Measurements from ENCODE around the gene RYK.
A peak's percentile ranks its signal among the peaks of the same experiment; 100 is the strongest.
"Not testable (repeated sequence)": the region's sequence is repeated elsewhere in the genome, so short reads cannot be mapped to it uniquely, and the experiment has no call there.

RYK gene

DNA sequence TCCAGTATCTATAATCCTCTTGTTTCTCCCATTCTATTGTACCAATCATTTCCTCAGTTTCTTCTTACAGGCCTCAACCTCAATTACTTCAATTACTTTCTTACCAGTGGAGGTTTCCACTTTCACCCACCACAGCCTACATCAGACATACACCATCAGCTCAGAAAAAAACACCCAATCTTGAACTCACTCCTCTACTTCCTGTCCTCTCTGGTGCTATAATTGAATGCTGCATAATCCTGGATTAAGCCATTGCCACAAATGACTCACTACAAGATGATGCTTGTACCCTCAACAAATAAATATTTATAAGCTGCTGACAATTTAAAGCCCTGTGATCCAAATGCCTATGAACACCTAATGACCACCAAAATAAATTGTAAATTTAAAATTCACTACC lies 18.5 kb downstream of the RYK start:
- DNase-seq: no peak
- H3K36me3 ChIP-seq (ENCODE audit: control insufficient read depth, insufficient read depth, low read length): no peaks in the 10 kb centered on the region

DNA sequence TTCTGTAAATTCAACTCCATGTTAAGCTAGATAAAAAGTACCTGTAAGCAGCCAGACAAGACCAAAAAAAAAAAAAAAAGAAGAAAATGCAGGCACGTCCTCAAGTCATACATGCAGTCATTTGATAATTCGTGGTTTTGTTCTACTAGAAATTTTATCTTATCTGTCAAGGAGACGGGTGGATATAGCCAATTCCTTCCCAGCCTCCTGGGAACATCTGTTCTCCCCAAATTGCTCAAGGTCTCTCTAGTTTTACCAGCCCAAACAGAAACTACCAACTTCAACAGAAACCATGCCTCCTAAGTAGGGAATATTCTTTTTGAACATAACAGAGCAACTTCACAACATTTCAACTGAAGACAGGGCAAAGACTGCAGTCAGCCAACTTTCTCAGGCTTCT lies 19.5 kb downstream of the RYK start:
- Histone ChIP-seq H3K27me3 (ENCODE audit: insufficient read depth, low read length, poor library complexity) (no peaks in the 10 kb centered on the region), H3K4me2 (ENCODE audit: low read length) (no peak overlapping the region), H3K79me1 (ENCODE audit: low read length) (peaks cover 12% of the 10 kb centered on the region), H4K8ac (ENCODE audit: low read depth, low read length) (no peak overlapping the region), H3K4ac (ENCODE audit: low read depth, low read length) (no peak overlapping the region), H3K18ac (ENCODE audit: low read length) (peak overlapping the region; percentile 32), H2BK120ac (ENCODE audit: low read depth, low read length) (no peak overlapping the region), H4K5ac (ENCODE audit: low read length) (no peak overlapping the region), H2AK5ac (ENCODE audit: low read length) (no peak overlapping the region), H3K9ac (ENCODE audit: low read length) (no peak overlapping the region), H3K4me1 (ENCODE audit: control insufficient read depth, low read depth, low read length) (peaks cover 6% of the 10 kb centered on the region), H2BK5ac (ENCODE audit: low read length) (no peak overlapping the region), H3K27ac (ENCODE audit: low read depth, low read length) (no peak overlapping the region), H3K79me2 (ENCODE audit: control insufficient read depth, insufficient read depth, low read length) (peaks cover 54% of the 10 kb centered on the region), H3K36me3 (ENCODE audit: control insufficient read depth, insufficient read depth, low read length) (no peaks in the 10 kb centered on the region), H3K23ac (ENCODE audit: low read length) (no peak overlapping the region), H3K4me3 (ENCODE audit: low read length) (no peak overlapping the region), H2BK15ac (replicated peaks; ENCODE audit: low read depth) (no peak overlapping the region), H3K56ac (ENCODE audit: low read length) (no peak overlapping the region)
- whole genome bisulfite sequencing (ENCODE audit: extremely low coverage, insufficient coverage, low lambda C conversion rate): no CpG with 5 or more reads among the region's 3 CpGs
- no peak for DNase-seq

More for the DNA sequence above, 18.5 kb downstream of the RYK start:
- H4K8ac ChIP-seq (ENCODE audit: low read depth, low read length): no peak overlapping the region
- no peak overlapping the region for H3K56ac ChIP-seq (ENCODE audit: low read length)
- peaks cover 59% of the 10 kb centered on the region for H3K79me2 ChIP-seq (ENCODE audit: control insufficient read depth, insufficient read depth, low read length)
- no peak overlapping the region for H2AK5ac ChIP-seq (ENCODE audit: low read length)
- no peaks in the 10 kb centered on the region for H3K27me3 ChIP-seq (ENCODE audit: insufficient read depth, low read length, poor library complexity)
- H3K4me2 ChIP-seq (ENCODE audit: low read length): no peak overlapping the region
- H3K4me1 ChIP-seq (ENCODE audit: control insufficient read depth, low read depth, low read length): peaks cover 6% of the 10 kb centered on the region
- no peak overlapping the region for H4K5ac ChIP-seq (ENCODE audit: low read length)
- no peak overlapping the region for H2BK120ac ChIP-seq (ENCODE audit: low read depth, low read length)
- H2BK5ac ChIP-seq (ENCODE audit: low read length): no peak overlapping the region
- no peak overlapping the region for H3K18ac ChIP-seq (ENCODE audit: low read length)
- H2BK15ac ChIP-seq (replicated peaks; ENCODE audit: low read depth): no peak overlapping the region
- H3K27ac ChIP-seq (ENCODE audit: low read depth, low read length): no peak overlapping the region
- no peak overlapping the region for H3K9ac ChIP-seq (ENCODE audit: low read length)
- H3K4me3 ChIP-seq (ENCODE audit: low read length): no peak overlapping the region
- H3K23ac ChIP-seq (ENCODE audit: low read length): no peak overlapping the region
- no peak overlapping the region for H3K4ac ChIP-seq (ENCODE audit: low read depth, low read length)
- peaks cover 12% of the 10 kb centered on the region for H3K79me1 ChIP-seq (ENCODE audit: low read length)

DNA sequence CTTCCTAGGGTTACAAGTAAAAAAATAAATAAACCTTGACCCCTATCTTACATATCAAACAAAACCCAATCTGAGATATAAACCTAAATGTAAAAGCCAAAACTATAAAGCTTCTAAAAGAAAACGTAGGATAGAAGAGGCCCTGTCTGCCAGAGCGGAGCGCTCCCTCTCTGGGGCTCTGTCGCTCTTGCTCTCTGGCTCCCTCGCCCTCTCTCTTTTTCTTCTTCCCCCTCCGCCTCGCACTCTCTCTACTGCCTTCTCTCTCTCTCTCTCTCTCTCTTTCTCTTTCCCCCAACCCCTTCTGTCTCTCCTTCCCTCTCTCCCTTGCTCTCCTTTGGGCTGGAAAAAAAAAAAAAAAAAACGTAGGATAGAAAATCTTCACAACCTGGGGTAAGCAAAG lies 21.6 kb downstream of the RYK start:
- H2BK5ac ChIP-seq (ENCODE audit: low read length): no peak overlapping the region
- no peaks in the 10 kb centered on the region for H3K27me3 ChIP-seq (ENCODE audit: insufficient read depth, low read length, poor library complexity)
- no peak overlapping the region for H3K4me2 ChIP-seq (ENCODE audit: low read length)
- H2BK15ac ChIP-seq (replicated peaks; ENCODE audit: low read depth): no peak overlapping the region
- no peak overlapping the region for H3K56ac ChIP-seq (ENCODE audit: low read length)
- peaks cover 10% of the 10 kb centered on the region for H3K79me1 ChIP-seq (ENCODE audit: low read length)
- peaks cover 51% of the 10 kb centered on the region for H3K79me2 ChIP-seq (ENCODE audit: control insufficient read depth, insufficient read depth, low read length)
- peaks cover 3% of the 10 kb centered on the region for H3K4me1 ChIP-seq (ENCODE audit: control insufficient read depth, low read depth, low read length)
- H4K5ac ChIP-seq (ENCODE audit: low read length): no peak overlapping the region
- no peak overlapping the region for H3K23ac ChIP-seq (ENCODE audit: low read length)
- H2AK5ac ChIP-seq (ENCODE audit: low read length): no peak overlapping the region
- H3K4ac ChIP-seq (ENCODE audit: low read depth, low read length): no peak overlapping the region
- H3K9ac ChIP-seq (ENCODE audit: low read length): no peak overlapping the region
- no peak overlapping the region for H3K27ac ChIP-seq (ENCODE audit: low read depth, low read length)
- no peaks in the 10 kb centered on the region for H3K36me3 ChIP-seq (ENCODE audit: control insufficient read depth, insufficient read depth, low read length)
- no peak overlapping the region for H2BK120ac ChIP-seq (ENCODE audit: low read depth, low read length)
- no peak overlapping the region for H4K8ac ChIP-seq (ENCODE audit: low read depth, low read length)
- WGBS (ENCODE audit: extremely low coverage, insufficient coverage, low lambda C conversion rate): no CpG with 5 or more reads among the region's 8 CpGs
- peak; percentile 77 for DNase-seq
- H3K18ac ChIP-seq (ENCODE audit: low read length): no peak overlapping the region
- no peak overlapping the region for H3K4me3 ChIP-seq (ENCODE audit: low read length)

DNA sequence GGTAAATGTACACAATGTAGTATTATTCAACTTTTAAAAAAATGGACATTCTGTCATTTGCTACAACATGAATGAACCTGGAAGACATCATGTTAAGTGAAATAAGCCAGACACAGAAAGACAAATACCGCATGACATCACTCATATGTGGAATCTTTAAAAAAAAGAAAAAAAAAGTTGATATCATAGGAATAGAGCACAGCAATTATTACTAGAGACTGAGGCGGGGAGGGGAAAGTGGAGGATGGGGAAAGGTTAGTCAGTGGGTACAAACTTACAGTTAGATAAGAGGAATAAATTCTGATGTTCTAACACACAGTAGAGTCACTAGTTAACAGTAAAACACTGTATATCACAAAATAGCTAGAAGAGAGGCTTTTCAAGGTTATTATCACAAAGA lies 22.2 kb downstream of the RYK start:
- no CpG with 5 or more reads among the region's 2 CpGs for WGBS (ENCODE audit: extremely low coverage, insufficient coverage, low lambda C conversion rate)
- peaks cover 56% of the 10 kb centered on the region for H3K79me2 ChIP-seq (ENCODE audit: control insufficient read depth, insufficient read depth, low read length)
- H2BK120ac ChIP-seq (ENCODE audit: low read depth, low read length): no peak overlapping the region
- H3K36me3 ChIP-seq (ENCODE audit: control insufficient read depth, insufficient read depth, low read length): no peaks in the 10 kb centered on the region
- no peak overlapping the region for H3K56ac ChIP-seq (ENCODE audit: low read length)
- H3K4me1 ChIP-seq (ENCODE audit: control insufficient read depth, low read depth, low read length): peaks cover 3% of the 10 kb centered on the region
- H3K4me2 ChIP-seq (ENCODE audit: low read length): no peak overlapping the region
- H3K18ac ChIP-seq (ENCODE audit: low read length): no peak overlapping the region
- no peak overlapping the region for H3K4me3 ChIP-seq (ENCODE audit: low read length)
- DNase-seq: no peak
- no peak overlapping the region for H3K4ac ChIP-seq (ENCODE audit: low read depth, low read length)
- H2BK5ac ChIP-seq (ENCODE audit: low read length): no peak overlapping the region
- H3K9ac ChIP-seq (ENCODE audit: low read length): no peak overlapping the region
- no peak overlapping the region for H2BK15ac ChIP-seq (replicated peaks; ENCODE audit: low read depth)
- no peak overlapping the region for H3K27ac ChIP-seq (ENCODE audit: low read depth, low read length)
- no peak overlapping the region for H4K8ac ChIP-seq (ENCODE audit: low read depth, low read length)
- no peaks in the 10 kb centered on the region for H3K27me3 ChIP-seq (ENCODE audit: insufficient read depth, low read length, poor library complexity)
- H2AK5ac ChIP-seq (ENCODE audit: low read length): no peak overlapping the region
- no peak overlapping the region for H4K5ac ChIP-seq (ENCODE audit: low read length)
- no peak overlapping the region for H3K23ac ChIP-seq (ENCODE audit: low read length)
- H3K79me1 ChIP-seq (ENCODE audit: low read length): peaks cover 12% of the 10 kb centered on the region

DNA sequence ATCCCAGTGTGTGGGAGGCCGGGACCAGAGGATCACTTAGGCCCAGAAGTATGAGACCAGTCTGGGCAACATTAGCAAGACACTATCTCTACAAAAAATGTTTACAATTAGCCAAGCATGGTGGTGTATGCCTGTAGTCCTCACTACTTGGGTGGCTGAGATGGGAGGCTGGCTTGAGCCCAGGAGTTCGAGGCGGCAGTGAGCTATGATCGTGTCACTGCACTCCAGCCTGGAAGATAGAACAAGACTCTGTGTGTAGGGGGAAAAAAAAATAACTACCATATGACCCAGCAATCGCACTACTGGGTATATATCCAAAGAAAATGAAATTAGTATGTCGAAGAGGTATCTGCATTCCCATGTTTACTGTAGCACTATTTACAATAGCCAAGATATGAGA lies 22.6 kb downstream of the RYK start:
- no peak overlapping the region for H2BK120ac ChIP-seq (ENCODE audit: low read depth, low read length)
- no peak overlapping the region for H4K5ac ChIP-seq (ENCODE audit: low read length)
- H3K27ac ChIP-seq (ENCODE audit: low read depth, low read length): no peak overlapping the region
- H3K27me3 ChIP-seq (ENCODE audit: insufficient read depth, low read length, poor library complexity): no peaks in the 10 kb centered on the region
- peaks cover 3% of the 10 kb centered on the region for H3K4me1 ChIP-seq (ENCODE audit: control insufficient read depth, low read depth, low read length)
- H3K9ac ChIP-seq (ENCODE audit: low read length): no peak overlapping the region
- peaks cover 13% of the 10 kb centered on the region for H3K79me1 ChIP-seq (ENCODE audit: low read length)
- no peak overlapping the region for H4K8ac ChIP-seq (ENCODE audit: low read depth, low read length)
- DNase-seq: no peak
- H2BK5ac ChIP-seq (ENCODE audit: low read length): no peak overlapping the region
- H3K23ac ChIP-seq (ENCODE audit: low read length): no peak overlapping the region
- H3K56ac ChIP-seq (ENCODE audit: low read length): no peak overlapping the region
- no peak overlapping the region for H3K4me2 ChIP-seq (ENCODE audit: low read length)
- H3K36me3 ChIP-seq (ENCODE audit: control insufficient read depth, insufficient read depth, low read length): no peaks in the 10 kb centered on the region
- no peak overlapping the region for H2AK5ac ChIP-seq (ENCODE audit: low read length)
- no CpG with 5 or more reads among the region's 6 CpGs for WGBS (ENCODE audit: extremely low coverage, insufficient coverage, low lambda C conversion rate)
- no peak overlapping the region for H3K18ac ChIP-seq (ENCODE audit: low read length)
- H3K4me3 ChIP-seq (ENCODE audit: low read length): no peak overlapping the region
- peaks cover 56% of the 10 kb centered on the region for H3K79me2 ChIP-seq (ENCODE audit: control insufficient read depth, insufficient read depth, low read length)
- no peak overlapping the region for H2BK15ac ChIP-seq (replicated peaks; ENCODE audit: low read depth)
- no peak overlapping the region for H3K4ac ChIP-seq (ENCODE audit: low read depth, low read length)

DNA sequence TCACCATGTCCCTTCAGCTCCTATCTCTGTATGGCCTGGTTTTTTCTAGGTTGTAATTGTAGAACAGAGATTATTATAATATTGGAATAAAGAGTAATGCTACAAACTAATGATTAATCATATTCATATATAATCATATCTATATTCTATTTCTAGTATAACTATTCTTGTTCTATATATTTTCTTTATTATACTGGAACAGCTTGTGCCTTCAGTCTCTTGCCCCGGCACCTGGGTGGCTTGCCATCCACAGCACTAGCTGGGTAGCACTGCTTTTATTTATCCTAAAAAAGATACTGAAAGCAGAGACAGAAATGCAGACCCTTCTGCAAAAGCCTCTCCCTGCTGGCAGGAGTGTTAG lies 25.9 kb downstream of the RYK start:
- not testable (repeated sequence) for H4K8ac ChIP-seq (ENCODE audit: low read depth, low read length); H2BK5ac ChIP-seq (ENCODE audit: low read length); H4K5ac ChIP-seq (ENCODE audit: low read length); H3K36me3 ChIP-seq (ENCODE audit: control insufficient read depth, insufficient read depth, low read length); H3K4ac ChIP-seq (ENCODE audit: low read depth, low read length); H3K9ac ChIP-seq (ENCODE audit: low read length); H3K27me3 ChIP-seq (ENCODE audit: insufficient read depth, low read length, poor library complexity); H3K27ac ChIP-seq (ENCODE audit: low read depth, low read length); H2AK5ac ChIP-seq (ENCODE audit: low read length); H3K18ac ChIP-seq (ENCODE audit: low read length); H3K56ac ChIP-seq (ENCODE audit: low read length); H2BK15ac ChIP-seq (replicated peaks; ENCODE audit: low read depth); H2BK120ac ChIP-seq (ENCODE audit: low read depth, low read length); H3K4me3 ChIP-seq (ENCODE audit: low read length); H3K4me1 ChIP-seq (ENCODE audit: control insufficient read depth, low read depth, low read length); H3K23ac ChIP-seq (ENCODE audit: low read length); H3K4me2 ChIP-seq (ENCODE audit: low read length); DNase-seq
- no CpG with 5 or more reads among the region's 1 CpG for WGBS (ENCODE audit: extremely low coverage, insufficient coverage, low lambda C conversion rate)
- Histone ChIP-seq H3K79me2 (ENCODE audit: control insufficient read depth, insufficient read depth, low read length) (peaks cover 40% of the 10 kb centered on the region), H3K79me1 (ENCODE audit: low read length) (peaks cover 14% of the 10 kb centered on the region)

Data from mesendoderm (in vitro differentiated cells).